ENCODE data around the gene MYL6B. TPM values are rescaled to one million over a fixed set of nuclear protein-coding genes. Genes with fewer than 3 reads are reported as not detected.

The MYL6B gene
- total and polyA plus RNA-seq, 2 donors (not counting 3 experiments of a cell fraction or from before 2014, with no cell fraction given): 135 to 185 TPM

DNA sequence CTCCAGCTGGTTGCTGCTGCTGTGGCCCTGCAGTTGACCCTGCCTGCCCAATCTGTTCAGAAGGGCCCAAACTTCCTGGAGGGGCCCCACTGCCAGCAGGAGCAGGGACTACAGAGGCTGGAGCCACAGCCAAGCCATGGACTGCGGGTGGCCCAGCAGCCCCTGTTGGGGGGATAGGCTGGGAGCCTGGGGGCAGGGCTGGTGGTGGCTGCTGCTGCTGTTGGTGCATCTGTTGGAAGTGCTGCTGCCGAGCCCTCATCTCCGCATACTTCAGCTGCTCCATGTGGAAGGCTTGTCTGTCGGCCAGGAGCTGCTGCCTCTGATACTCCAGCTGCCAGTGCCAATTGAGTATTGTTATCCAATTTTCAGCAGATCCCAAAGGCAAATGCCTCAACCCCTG lies 13.0 kb downstream of the MYL6B start:
- BruUV-seq (replicated peaks): no TSS peak
- no peak overlapping the region for H3K27ac ChIP-seq (ENCODE audit: insufficient read depth, low read depth, low read length)
- no peak for DNase-seq (ENCODE audit: low read depth, low spot score)
- TF ChIP-seq GATA2 (IDR thresholded peaks at IDR 0.05; ENCODE audit: insufficient read depth, insufficient read length, low read depth, low read length) (no peak), POLR2AphosphoS5 (IDR thresholded peaks at IDR 0.05; ENCODE audit: insufficient read depth, low read depth, low read length) (peak; percentile 62), JUN (IDR thresholded peaks at IDR 0.05; ENCODE audit: borderline replicate concordance, insufficient read depth, insufficient read length, low read depth) (no peak), MAX (IDR thresholded peaks at IDR 0.05; ENCODE audit: insufficient read depth, insufficient read length) (no peak), EZH2 (IDR thresholded peaks at IDR 0.05; ENCODE audit: borderline replicate concordance, low read depth, low read length, severe bottlenecking) (no peak), CTCF (IDR thresholded peaks at IDR 0.05; ENCODE audit: extremely low read depth in 1 of 2, insufficient read depth in 1 of 2, low read depth in 1 of 2, low read length in 2 of 2) (no peak), POLR2A (IDR thresholded peaks at IDR 0.05; ENCODE audit: low read depth, low read length) (peak; percentile 62)
- H2AFZ ChIP-seq (ENCODE audit: low read depth, low read length): no peak overlapping the region
- no peaks in the 10 kb centered on the region for H3K27me3 ChIP-seq (ENCODE audit: control insufficient read depth in 2 of 2, insufficient read depth in 2 of 2, low read length in 2 of 2)
- POLR2A ChIA-PET: interaction anchor here (0.8 to 1.5 kb wide), 2 partner anchors 37 to 118 kb away, joined by 4 read pairs; partner anchors contain the start of gene ESYT1
- CTCF ChIA-PET: interaction anchor here (1.1 to 1.7 kb wide), 4 partner anchors 24 to 168 kb away, joined by 3 to 6 read pairs (median 4); partner anchors contain the start of genes SMARCC2 and SUOX
- peaks cover 19% of the 10 kb centered on the region for H3K4me1 ChIP-seq (ENCODE audit: control insufficient read depth, extremely low read depth, insufficient read depth, low read length)
- no peak for FAIRE-seq
- dilution Hi-C loops (cut with MboI; ENCODE audit: extremely low pct_ligation_motif_present, low sequenced_read_pairs) (no loop called here), intact Hi-C loops (cut with micrococcal nuclease) (no loop called here)
- no peaks in the 10 kb centered on the region for H3K9me3 ChIP-seq (replicated peaks; ENCODE audit: control insufficient read depth, insufficient read depth, low read length)
- no peak overlapping the region for H3K4me2 ChIP-seq (ENCODE audit: insufficient read depth, low read length)
- H3K4me3 ChIP-seq (replicated peaks in 1 of 3; ENCODE audit: insufficient read depth in 1 of 3, low read depth in 1 of 3, low read length in 3 of 3): no peak overlapping the region
- H3K9me1 ChIP-seq (replicated peaks; ENCODE audit: control insufficient read depth, extremely low read depth, insufficient read depth, low read length): no peaks in the 10 kb centered on the region
- H4K20me1 ChIP-seq (replicated peaks; ENCODE audit: control insufficient read depth, extremely low read depth, insufficient read depth, low read length): no peaks in the 10 kb centered on the region
- H3K79me2 ChIP-seq (ENCODE audit: control insufficient read depth, insufficient read depth, low read length): peaks cover 11% of the 10 kb centered on the region
- H3K9ac ChIP-seq (replicated peaks; ENCODE audit: extremely low read depth, insufficient read depth, low read length): no peak overlapping the region
- peaks cover 22 to 50% of the 10 kb centered on the region in 2 experiments for H3K36me3 ChIP-seq (ENCODE audit: control insufficient read depth in 2 of 2, extremely low read depth in 1 of 2, insufficient read depth in 2 of 2, low read length in 2 of 2)
